IMR-90 (cell line): ENCODE data around the gene KCNK10. TPM values are rescaled to one million over a fixed set of nuclear protein-coding genes. Genes with fewer than 3 reads are reported as not detected.

Experiments used
- ATAC-seq: fragments of 200-7000 bp; cut with Tn5 transposase; 2 replicates; pipeline ENCODE4 v1.9.1; 2020; ENCODE audit warnings: low read depth, mild to moderate bottlenecking, moderate library complexity
- BruUV-seq: library from RNA; stranded (reverse); fragments of 400-500 nt; replicated peaks from 2 replicates; lab custom pipeline; 2021; lab: Mats Ljungman, UMichigan
- CTCF ChIA-PET: fragments of 300-600 bp; formaldehyde crosslinking; extraction: SDS; loops from one replicate; lab custom pipeline; 2021; ENCODE audit warnings: antibody characterized with exemption; lab: Yijun Ruan, JAX
- POLR2A ChIA-PET: fragments of 300-600 bp; sonication (Branson Sonifier 250); formaldehyde crosslinking; loops from one replicate; lab custom pipeline; 2022; ENCODE audit warnings: antibody characterized with exemption; ENCODE audit not compliant: unreplicated experiment; lab: Charles Lee
- DNase-seq: peaks from one replicate; pipeline ENCODE4 v3.0.0; 2013
- H2AFZ ChIP-seq: replicated peaks from 2 replicates; pipeline ENCODE3; 2013; ENCODE audit warnings: low read length, mild to moderate bottlenecking; ENCODE audit not compliant: poor library complexity
- H2AK5ac ChIP-seq: 2 replicates; pipeline ENCODE4 v1.6.1; 2013; ENCODE audit warnings: low read depth, low read length, inconsistent platforms
- H2AK9ac ChIP-seq: replicated peaks from 2 replicates; pipeline ENCODE3; 2013; ENCODE audit warnings: mild to moderate bottlenecking, low read depth, low read length, moderate library complexity; ENCODE audit not compliant: poor library complexity
- H2BK120ac ChIP-seq: 2 replicates; pipeline ENCODE4 v1.6.1; 2013; ENCODE audit warnings: low read depth, low read length, inconsistent platforms
- H2BK15ac ChIP-seq: 3 replicates; pipeline ENCODE4 v1.6.1; 2013; ENCODE audit warnings: low read depth, low read length, inconsistent platforms
- H2BK20ac ChIP-seq: 2 replicates; pipeline ENCODE4 v1.6.1; 2013; ENCODE audit warnings: low read depth, mild to moderate bottlenecking, inconsistent platforms, low read length, moderate library complexity
- H2BK5ac ChIP-seq: 2 replicates; pipeline ENCODE4 v1.6.1; 2013; ENCODE audit warnings: mild to moderate bottlenecking, low read depth, low read length, inconsistent platforms; ENCODE audit not compliant: poor library complexity, severe bottlenecking
- H3K14ac ChIP-seq: replicated peaks from 2 replicates; pipeline ENCODE4 v1.6.1; 2013; ENCODE audit warnings: low read depth, low read length, inconsistent platforms
- H3K18ac ChIP-seq: 2 replicates; pipeline ENCODE4 v1.6.1; 2013; ENCODE audit warnings: low read depth, low read length, control low read depth
- H3K23ac ChIP-seq: 2 replicates; pipeline ENCODE4 v1.6.1; 2013; ENCODE audit warnings: low read depth, low read length, inconsistent platforms
- H3K27ac ChIP-seq: 2 replicates; pipeline ENCODE4 v1.5.1; 2013; ENCODE audit warnings: mild to moderate bottlenecking, control low read depth, low read length; ENCODE audit not compliant: insufficient read depth
- H3K27me3 ChIP-seq: 2 replicates; pipeline ENCODE4 v1.6.1; 2013; ENCODE audit warnings: low read length; ENCODE audit not compliant: control insufficient read depth, insufficient read depth
- H3K36me3 ChIP-seq: 2 replicates; pipeline ENCODE4 v1.6.1; 2013; ENCODE audit warnings: low read length, mixed read lengths; ENCODE audit not compliant: control insufficient read depth, insufficient read depth
- H3K4ac ChIP-seq: 2 replicates; pipeline ENCODE4 v1.6.1; 2013; ENCODE audit warnings: low read depth, low read length, inconsistent platforms
- H3K4me1 ChIP-seq: 2 replicates; pipeline ENCODE4 v1.6.1; 2013; ENCODE audit warnings: low read length, mixed read lengths; ENCODE audit not compliant: control insufficient read depth, insufficient read depth
- H3K4me2 ChIP-seq: 2 replicates; pipeline ENCODE4 v1.6.1; 2013; ENCODE audit warnings: low read depth, mild to moderate bottlenecking, control low read depth, low read length, moderate library complexity
- H3K4me3 ChIP-seq: 2 replicates; pipeline ENCODE4 v1.5.1; 2013; ENCODE audit warnings: low read depth, mild to moderate bottlenecking, control low read depth, low read length, moderate library complexity; ENCODE audit not compliant: insufficient read depth
- H3K56ac ChIP-seq: 2 replicates; pipeline ENCODE4 v1.6.1; 2013; ENCODE audit warnings: low read length, inconsistent platforms; ENCODE audit not compliant: insufficient read depth; ENCODE audit errors: extremely low read depth
- H3K79me1 ChIP-seq, 2 experiments: 2 replicates each; pipeline ENCODE4 v1.6.1; 2013; ENCODE audit warnings: low read length in 2 of 2, inconsistent platforms in 1 of 2, low read depth in 1 of 2
- H3K9ac ChIP-seq: 2 replicates; pipeline ENCODE4 v1.6.1; 2013; ENCODE audit warnings: low read depth, low read length, control low read depth
- H3K9me1 ChIP-seq: 2 replicates; pipeline ENCODE4 v1.6.1; 2013; ENCODE audit warnings: low read length, inconsistent platforms; ENCODE audit not compliant: insufficient read depth
- H3K9me3 ChIP-seq: 2 replicates; pipeline ENCODE4 v1.6.1; 2013; ENCODE audit warnings: low read length; ENCODE audit not compliant: control insufficient read depth, insufficient read depth
- H4K20me1 ChIP-seq: 2 replicates; pipeline ENCODE4 v1.6.1; 2013; ENCODE audit warnings: low read length, inconsistent platforms; ENCODE audit not compliant: insufficient read depth
- H4K5ac ChIP-seq: 2 replicates; pipeline ENCODE4 v1.6.1; 2013; ENCODE audit warnings: mild to moderate bottlenecking, low read depth, low read length, control low read depth
- H4K8ac ChIP-seq, 2 experiments: 2 replicates each; pipeline ENCODE4 v1.6.1; 2013; ENCODE audit warnings: low read depth in 2 of 2, low read length in 2 of 2, control low read depth in 1 of 2, inconsistent platforms in 1 of 2
- H4K91ac ChIP-seq: 2 replicates; pipeline ENCODE4 v1.6.1; 2013; ENCODE audit warnings: low read depth, low read length, inconsistent platforms; ENCODE audit not compliant: insufficient read depth
- BHLHE40 ChIP-seq: fragments of 150-350 bp; IDR thresholded peaks from 2 replicates; pipeline ENCODE4 v1.6.1; 2016; ENCODE audit warnings: mild to moderate bottlenecking, low read depth, low read length
- CEBPB ChIP-seq: IDR thresholded peaks from 2 replicates; pipeline ENCODE4 v1.6.1; 2012; ENCODE audit warnings: low read depth, low read length, improper control_type of control experiment
- CHD1 ChIP-seq: IDR thresholded peaks from 2 replicates; pipeline ENCODE4 v1.6.1; 2012; ENCODE audit warnings: low read depth, low read length, improper control_type of control experiment
- CTCF ChIP-seq: conservative IDR thresholded peaks from 2 replicates; pipeline ENCODE4 v1.5.1; 2012; ENCODE audit warnings: mild to moderate bottlenecking, low read depth, low read length, improper control_type of control experiment
- ELK1 ChIP-seq: fragments of 150-350 bp; IDR thresholded peaks from 2 replicates; pipeline ENCODE4 v1.6.1; 2016; ENCODE audit warnings: low read depth, mild to moderate bottlenecking, low read length, moderate library complexity, borderline replicate concordance
- FOS ChIP-seq: fragments of 150-350 bp; IDR thresholded peaks from 2 replicates; pipeline ENCODE4 v1.6.1; 2016; ENCODE audit warnings: low read depth, low read length
- MAFK ChIP-seq: IDR thresholded peaks from 2 replicates; pipeline ENCODE4 v1.6.1; 2012; ENCODE audit warnings: low read depth, low read length, improper control_type of control experiment
- MAZ ChIP-seq: IDR thresholded peaks from 2 replicates; pipeline ENCODE4 v1.6.1; 2012; ENCODE audit warnings: low read depth, mild to moderate bottlenecking, low read length, improper control_type of control experiment, moderate library complexity, borderline replicate concordance
- MXI1 ChIP-seq: IDR thresholded peaks from 2 replicates; pipeline ENCODE4 v1.6.1; 2012; ENCODE audit warnings: low read depth, mild to moderate bottlenecking, low read length, moderate library complexity, borderline replicate concordance
- NFE2L2 ChIP-seq: fragments of 150-350 bp; IDR thresholded peaks from 2 replicates; pipeline ENCODE4 v1.6.1; 2016; ENCODE audit warnings: low read depth, mild to moderate bottlenecking, low read length
- POLR2A ChIP-seq: IDR thresholded peaks from 2 replicates; pipeline ENCODE4 v1.6.1; 2012; ENCODE audit warnings: mild to moderate bottlenecking, low read depth, low read length
- RAD21 ChIP-seq: IDR thresholded peaks from 2 replicates; pipeline ENCODE4 v1.6.1; 2012; ENCODE audit warnings: low read length, improper control_type of control experiment
- RCOR1 ChIP-seq: IDR thresholded peaks from 2 replicates; pipeline ENCODE4 v1.6.1; 2012; ENCODE audit warnings: mild to moderate bottlenecking, low read length, improper control_type of control experiment; ENCODE audit not compliant: insufficient replicate concordance
- RFX5 ChIP-seq: IDR thresholded peaks from 2 replicates; pipeline ENCODE4 v1.8.0; 2012; ENCODE audit warnings: low read depth, mild to moderate bottlenecking, low read length, moderate library complexity
- SMC3 ChIP-seq: fragments of 150-350 bp; IDR thresholded peaks from 2 replicates; pipeline ENCODE4 v1.6.1; 2016; ENCODE audit warnings: low read depth, mild to moderate bottlenecking, antibody characterized with exemption, low read length, moderate library complexity
- USF2 ChIP-seq: fragments of 150-350 bp; IDR thresholded peaks from 2 replicates; pipeline ENCODE4 v1.6.1; 2017; ENCODE audit warnings: mild to moderate bottlenecking, antibody characterized with exemption, low read length, low read depth
- WGBS, 2 experiments: methylation state at CpG; one replicate each; pipeline versions ENCODE4 v1.1.5 to v1.1.7; 2013; ENCODE audit warnings: missing lambda C conversion rate in 2 of 2; ENCODE audit not compliant: insufficient read length in 1 of 2; ENCODE audit errors: extremely low coverage in 2 of 2; 5-methylcytosine and 5-hydroxymethylcytosine counted together
- dilution Hi-C: fragments of 300-500 bp; cut with HindIII; formaldehyde crosslinking; loops from one replicate; pipeline ENCODE4 v1.14.3; 2018; ENCODE audit warnings: low sequenced_read_pairs; ENCODE audit not compliant: unreplicated experiment
- in situ Hi-C: fragments of 300-500 bp; cut with MboI; formaldehyde crosslinking; loops from 3 replicates; pipeline ENCODE4 v1.14.3; 2019; ENCODE audit warnings: low sequenced_read_pairs, inconsistent platforms, mixed read lengths
- intact Hi-C: fragments of 100-400 bp; cut with micrococcal nuclease; formaldehyde crosslinking; loops from 2 replicates; pipeline ENCODE4 v1.10.0; 2022
- polyA plus RNA-seq, 3 experiments: library from polyadenylated mRNA; depleted of rRNA; stranded (reverse); fragments of >200 nt; gene quantifications; 2 replicates each; pipeline ENCODE4 v1.2.3, GENCODE V29; 2012; ENCODE audit warnings: low replicate concordance in 1 of 3
- total RNA-seq: library from RNA; depleted of rRNA; stranded (reverse); fragments of >200 nt; gene quantifications from 2 replicates; pipeline ENCODE4 v1.2.3, GENCODE V29; 2012

KCNK10 gene
- total and polyA plus RNA-seq, 2 of the 4 experiments (the other 2 are of a cell fraction): not detected

- in situ Hi-C loops: no loop called here
- intact Hi-C loops: no loop called here
- H3K4me2 ChIP-seq: no peak overlapping the region
- H2BK5ac ChIP-seq: no peak overlapping the region
- H3K9me3 ChIP-seq: no peaks in the 10 kb centered on the region
- H3K4ac ChIP-seq: no peak overlapping the region
- no peaks in the 10 kb centered on the region for H3K27me3 ChIP-seq
- no peaks in the 10 kb centered on the region for H4K20me1 ChIP-seq
- ChIA-PET POLR2A (no interaction called here), CTCF (no interaction called here)
- dilution Hi-C loops: no loop called here
- no peak overlapping the region for H3K56ac ChIP-seq
- no peak overlapping the region for H4K8ac ChIP-seq
- H3K14ac ChIP-seq: no peak overlapping the region
- BruUV-seq: no TSS peak
- H4K91ac ChIP-seq: no peak overlapping the region
- H2BK20ac ChIP-seq: no peak overlapping the region
- TF ChIP-seq CEBPB: no peak
- TF ChIP-seq SMC3: no peak
- TF ChIP-seq RAD21: no peak
- no peak for TF ChIP-seq POLR2A
- TF ChIP-seq MAFK: no peak
- TF ChIP-seq RFX5: no peak
- TF ChIP-seq ELK1: no peak
- TF ChIP-seq CHD1: no peak
- TF ChIP-seq USF2: no peak
- TF ChIP-seq NFE2L2: no peak
- no peak for TF ChIP-seq FOS
- no peak for TF ChIP-seq MAZ
- no peak for TF ChIP-seq MXI1
- TF ChIP-seq RCOR1: no peak
- no peak for TF ChIP-seq BHLHE40
- TF ChIP-seq CTCF: no peak
- H3K18ac ChIP-seq: no peak overlapping the region
- no peak overlapping the region for H2AK9ac ChIP-seq
- ATAC-seq: no peak
- H3K79me1 ChIP-seq: no peaks in the 10 kb centered on the region
- WGBS, 2 experiments: 83% methylated on average over 4 of the region's 5 CpGs; no CpG with 5 or more reads in 1 of the 2 experiments
- no peak overlapping the region for H4K5ac ChIP-seq
- no peak overlapping the region for H2AK5ac ChIP-seq
- H3K9ac ChIP-seq: no peak overlapping the region
- H2AFZ ChIP-seq: no peak overlapping the region
- H2BK15ac ChIP-seq: no peak overlapping the region
- no peak for DNase-seq
- H2BK120ac ChIP-seq: no peak overlapping the region
- no peaks in the 10 kb centered on the region for H3K4me1 ChIP-seq
- no peaks in the 10 kb centered on the region for H3K36me3 ChIP-seq
- H3K4me3 ChIP-seq: no peak overlapping the region
- no peaks in the 10 kb centered on the region for H3K9me1 ChIP-seq
- H3K27ac ChIP-seq: no peak overlapping the region
- no peak overlapping the region for H3K23ac ChIP-seq
Measured at GRCh38 chr14:88242446-88242845, 80.6 kb downstream of the KCNK10 start.
